AG04450 (cell line): ENCODE measurements around the gene DHX58. TPM values are rescaled to one million over a fixed set of nuclear protein-coding genes. Genes with fewer than 3 reads are reported as not detected.

Experiments
- CTCF ChIA-PET: fragments of 300-600, 350-600 bp; formaldehyde crosslinking; extraction: SDS; loops from one replicate; lab custom pipeline; 2022; ENCODE audit warnings: antibody characterized with exemption, inconsistent platforms; lab: Charles Lee
- POLR2A ChIA-PET: fragments of 350-600 bp; formaldehyde crosslinking; extraction: SDS; loops from one replicate; lab custom pipeline; 2021; ENCODE audit warnings: antibody characterized with exemption, inconsistent platforms; lab: Yijun Ruan, JAX
- DNase-seq: peaks from one replicate; pipeline ENCODE4 v3.0.0-alpha.2; 2011; ENCODE audit warnings: low read depth, low spot score
- H3K27ac ChIP-seq: one replicate; pipeline ENCODE4 v1.5.1; 2012; ENCODE audit warnings: low read depth, low read length, control low read depth
- H3K27me3 ChIP-seq: one replicate; pipeline ENCODE4 v1.6.0; 2012; ENCODE audit warnings: low read length; ENCODE audit not compliant: control insufficient read depth, insufficient read depth
- H3K4me3 ChIP-seq: 2 replicates; pipeline ENCODE4 v1.5.1; 2011; ENCODE audit warnings: mild to moderate bottlenecking, low read depth, low read length, control low read depth
- H3K9me3 ChIP-seq: 2 replicates; pipeline ENCODE4 v1.5.1; 2012; ENCODE audit warnings: low read length; ENCODE audit not compliant: control insufficient read depth, insufficient read depth
- polyA plus RNA-seq: library from polyadenylated mRNA; depleted of rRNA; stranded (reverse); fragments of >200 nt; gene quantifications from 2 replicates; pipeline ENCODE4 v1.2.3, GENCODE V29; 2011
- TF ChIP-seq, protein P1 (sequence below): IDR thresholded peaks from 2 replicates; pipeline ENCODE4 v1.5.1; 2011; ENCODE audit warnings: low read depth, low read length, control low read depth, inconsistent platforms

The DHX58 gene
- polyA plus RNA-seq, 1 experiment, result 2.0 TPM

DNA sequence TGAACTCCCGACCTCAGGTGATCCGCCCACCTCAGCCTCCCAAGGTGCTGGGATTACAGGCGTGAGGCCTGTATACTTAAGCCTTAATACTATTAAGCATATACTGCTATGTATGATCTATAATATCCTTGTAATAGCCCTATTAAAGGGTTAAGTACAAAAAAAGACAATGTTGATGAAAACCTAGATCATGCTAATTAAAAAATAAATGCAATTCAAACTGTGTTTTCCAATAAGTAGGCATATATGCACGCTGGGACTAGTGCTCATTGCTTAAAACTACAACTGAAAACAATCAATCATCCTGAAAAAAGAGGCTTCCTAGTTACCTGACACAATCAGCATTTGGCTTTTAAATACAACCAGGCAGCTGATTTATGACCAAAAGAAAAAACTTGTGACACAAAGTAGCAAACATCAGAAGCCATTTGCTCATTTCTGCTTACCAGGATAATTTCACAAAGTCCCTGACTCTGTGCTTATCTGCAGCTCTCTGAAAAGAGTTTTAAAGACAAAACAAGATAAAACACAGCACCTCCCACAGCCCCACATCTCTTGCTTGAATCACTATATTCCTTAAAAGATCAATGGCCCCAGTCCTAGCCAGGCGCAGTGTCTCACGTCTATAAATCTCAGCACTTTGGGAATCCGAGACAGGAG is 25.3 kb downstream of the DHX58 start:
- DNase-seq, result no peak
- Histone ChIP-seq H3K27me3 (peaks cover 18% of the 10 kb centered on the region), H3K9me3 (no peaks in the 10 kb centered on the region), H3K4me3 (no peak overlapping the region), H3K27ac (no peak overlapping the region)
- ChIA-PET CTCF (interaction anchor here (0.8 to 1.4 kb wide), 2 partner anchors 9 to 14 kb away, joined by 3 to 5 read pairs; no protein-coding TSS in a partner anchor), POLR2A (no interaction called here)
- TF ChIP-seq, protein P1, sequence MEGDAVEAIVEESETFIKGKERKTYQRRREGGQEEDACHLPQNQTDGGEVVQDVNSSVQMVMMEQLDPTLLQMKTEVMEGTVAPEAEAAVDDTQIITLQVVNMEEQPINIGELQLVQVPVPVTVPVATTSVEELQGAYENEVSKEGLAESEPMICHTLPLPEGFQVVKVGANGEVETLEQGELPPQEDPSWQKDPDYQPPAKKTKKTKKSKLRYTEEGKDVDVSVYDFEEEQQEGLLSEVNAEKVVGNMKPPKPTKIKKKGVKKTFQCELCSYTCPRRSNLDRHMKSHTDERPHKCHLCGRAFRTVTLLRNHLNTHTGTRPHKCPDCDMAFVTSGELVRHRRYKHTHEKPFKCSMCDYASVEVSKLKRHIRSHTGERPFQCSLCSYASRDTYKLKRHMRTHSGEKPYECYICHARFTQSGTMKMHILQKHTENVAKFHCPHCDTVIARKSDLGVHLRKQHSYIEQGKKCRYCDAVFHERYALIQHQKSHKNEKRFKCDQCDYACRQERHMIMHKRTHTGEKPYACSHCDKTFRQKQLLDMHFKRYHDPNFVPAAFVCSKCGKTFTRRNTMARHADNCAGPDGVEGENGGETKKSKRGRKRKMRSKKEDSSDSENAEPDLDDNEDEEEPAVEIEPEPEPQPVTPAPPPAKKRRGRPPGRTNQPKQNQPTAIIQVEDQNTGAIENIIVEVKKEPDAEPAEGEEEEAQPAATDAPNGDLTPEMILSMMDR, result no peak

DNA sequence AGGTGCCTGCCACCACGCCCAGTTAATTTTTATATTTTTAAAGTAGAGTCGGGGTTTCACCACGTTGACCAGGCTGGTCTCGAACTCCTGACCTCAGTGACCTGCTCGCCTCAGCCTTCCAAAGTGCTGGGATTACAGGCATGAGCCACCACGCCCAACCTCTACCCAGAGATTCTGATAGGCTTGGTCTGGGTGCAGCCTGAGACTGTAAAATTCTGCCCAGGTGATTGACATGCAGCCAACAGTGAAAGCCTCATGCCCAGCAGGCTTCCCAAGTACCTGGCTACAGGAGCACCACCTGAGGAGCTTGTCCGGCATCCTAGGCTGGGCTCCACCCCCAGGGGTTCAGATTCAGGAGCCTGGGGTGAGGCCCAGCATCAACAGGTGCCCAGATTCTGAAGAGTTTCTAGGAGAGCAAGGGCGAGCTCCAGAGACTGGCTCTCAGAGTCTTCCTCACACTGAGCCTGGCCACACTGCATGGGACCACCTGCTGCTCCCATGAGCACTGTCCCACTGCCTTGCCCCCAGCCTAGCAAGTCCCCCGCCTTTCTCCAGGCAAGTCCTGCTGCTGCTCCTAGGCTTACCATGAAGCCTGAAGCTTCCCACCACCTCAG is 30.9 kb downstream of the DHX58 start:
- Histone ChIP-seq H3K27me3 (peaks cover 32% of the 10 kb centered on the region), H3K27ac (no peak overlapping the region), H3K9me3 (no peaks in the 10 kb centered on the region), H3K4me3 (no peak overlapping the region)
- ChIA-PET CTCF (no interaction called here), POLR2A (no interaction called here)
- DNase-seq, result no peak
- TF ChIP-seq, protein P1, result no peak

DNA sequence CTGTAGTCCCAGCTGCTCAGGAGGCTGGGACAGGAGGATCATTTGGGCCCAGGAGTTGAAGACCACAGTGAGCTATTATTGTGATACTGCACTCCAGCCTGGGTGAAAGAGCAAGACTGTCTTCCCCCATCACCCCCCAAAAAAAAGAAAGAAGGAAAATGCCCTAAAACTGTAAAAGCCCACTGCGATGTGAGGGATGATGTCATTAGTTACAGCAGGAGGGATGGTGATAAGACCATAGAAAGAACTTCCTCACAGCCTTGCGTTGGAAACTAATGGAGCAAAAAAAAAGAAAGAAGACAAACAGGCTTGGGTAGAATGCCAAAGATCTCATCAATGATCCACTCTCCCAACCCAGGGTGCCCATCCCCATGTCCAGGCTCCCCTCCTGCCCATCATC is 33.0 kb downstream of the DHX58 start:
- H3K27ac ChIP-seq, result no peak overlapping the region
- TF ChIP-seq, protein P1, result no peak
- no peak overlapping the region for H3K4me3 ChIP-seq
- H3K27me3 ChIP-seq, result peaks cover 35% of the 10 kb centered on the region
- H3K9me3 ChIP-seq, result no peaks in the 10 kb centered on the region
- no peak for DNase-seq
- ChIA-PET CTCF (interaction anchor here (0.9 to 1.5 kb wide), 2 partner anchors 14 to 54 kb away, joined by 3 read pairs; no protein-coding TSS in a partner anchor), POLR2A (no interaction called here)

DNA sequence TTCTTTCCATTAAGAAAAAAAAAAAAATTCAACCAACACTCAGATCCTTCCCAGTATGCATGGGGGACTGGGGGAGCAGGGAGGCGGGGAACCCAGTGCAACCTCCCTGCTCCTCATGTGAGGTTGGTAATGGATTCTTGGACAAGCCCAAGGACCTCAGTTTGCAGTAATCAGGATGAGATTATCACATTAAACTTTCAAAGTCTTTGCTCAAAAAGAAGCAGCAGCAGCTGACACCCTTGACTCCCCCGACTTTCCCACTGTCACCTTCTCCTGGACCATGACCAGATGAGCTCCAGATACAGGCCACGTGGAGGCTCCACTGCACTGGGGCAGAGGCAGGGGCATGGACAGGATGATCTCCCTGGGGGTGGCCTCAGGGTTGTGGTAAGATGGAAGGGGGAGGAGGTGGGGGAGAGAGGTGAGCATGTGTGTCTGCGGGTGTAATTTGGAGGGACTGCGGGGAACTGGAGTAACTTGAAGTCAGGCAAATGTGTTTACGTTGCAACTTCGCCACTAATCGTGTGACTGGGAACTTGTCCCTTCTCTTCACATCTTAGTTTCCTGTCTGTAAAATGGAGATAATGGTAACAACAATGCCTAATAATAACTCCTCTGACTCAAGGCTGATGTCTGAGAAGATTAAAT is 34.0 kb downstream of the DHX58 start:
- Histone ChIP-seq H3K27ac (no peak overlapping the region), H3K4me3 (no peak overlapping the region), H3K9me3 (no peaks in the 10 kb centered on the region), H3K27me3 (peaks cover 39% of the 10 kb centered on the region)
- TF ChIP-seq, protein P1, result no peak
- POLR2A ChIA-PET, result no interaction called here
- DNase-seq, result no peak
- CTCF ChIA-PET, result no interaction called here

DNA sequence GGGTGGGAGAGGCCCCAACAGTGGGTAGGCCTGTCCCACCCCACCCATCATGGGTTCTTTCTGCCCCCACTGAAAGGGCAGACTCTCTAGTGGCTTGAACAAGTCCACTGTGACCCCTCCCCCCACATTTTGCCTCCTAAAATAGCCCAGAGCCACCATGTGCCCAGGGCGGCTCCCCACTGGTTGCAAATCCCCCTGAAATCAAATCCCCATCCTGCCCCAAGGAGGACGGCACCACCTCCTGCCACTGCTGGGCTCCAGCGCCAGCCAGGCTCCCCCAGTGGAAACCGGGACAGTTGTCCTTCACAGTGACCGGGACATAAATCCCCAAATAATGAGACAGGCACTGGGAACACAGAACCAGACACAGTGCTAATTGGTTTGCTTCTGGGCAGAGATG is 34.8 kb downstream of the DHX58 start:
- Histone ChIP-seq H3K4me3 (no peak overlapping the region), H3K27ac (no peak overlapping the region), H3K27me3 (peaks cover 46% of the 10 kb centered on the region), H3K9me3 (no peaks in the 10 kb centered on the region)
- ChIA-PET POLR2A (no interaction called here), CTCF (no interaction called here)
- TF ChIP-seq, protein P1, result no peak
- DNase-seq, result no peak
